ENCODE data around the gene FOXP2. TPM values are rescaled to one million over a fixed set of nuclear protein-coding genes. Genes with fewer than 3 reads are reported as not detected.
"Not testable (repeated sequence)": the region's sequence is repeated elsewhere in the genome, so short reads cannot be mapped to it uniquely, and the experiment has no call there.

The FOXP2 gene
- total RNA-seq, 1 donor from 2014 or later = 1.1 TPM

- H3K4me3 ChIP-seq = no peak overlapping the region
- H3K27ac ChIP-seq = no peak overlapping the region
- H3K4me1 ChIP-seq = no peaks in the 10 kb centered on the region
- H3F3A ChIP-seq (ENCODE audit: low read depth) = no peaks in the 10 kb centered on the region
- Mint-ChIP-seq H3K4me1 (no peaks in the 10 kb centered on the region), H3K27ac (no peak overlapping the region), H3K36me3 (no peaks in the 10 kb centered on the region), H3K9me3 (no peaks in the 10 kb centered on the region), H3K4me3 (no peak overlapping the region), H3K27me3 (ENCODE audit: insufficient read depth, low read depth) (peaks cover 3% of the 10 kb centered on the region)
- no peak overlapping the region for H3K4me2 ChIP-seq
- no peaks in the 10 kb centered on the region for H4K20me1 ChIP-seq (ENCODE audit: low read depth)
- no peaks in the 10 kb centered on the region for H3K36me3 ChIP-seq
- no peak overlapping the region for H2AFZ ChIP-seq (replicated peaks)
- TF ChIP-seq EZH2phosphoT487 (IDR thresholded peaks at IDR 0.05) (no peak), CTCF (IDR thresholded peaks at IDR 0.05) (no peak), EZH2 (IDR thresholded peaks at IDR 0.05) (no peak)
- no peak for DNase-seq (ENCODE audit: low spot score)
- H3K79me2 ChIP-seq (ENCODE audit: low read depth) = no peaks in the 10 kb centered on the region
- no peak overlapping the region for H3K9ac ChIP-seq
- no peaks in the 10 kb centered on the region for H3K27me3 ChIP-seq
- no peaks in the 10 kb centered on the region for H3K9me3 ChIP-seq (ENCODE audit: low read depth)
Observed at GRCh38 chr7:114569220-114569619, 154.6 kb downstream of the FOXP2 start.

- Histone ChIP-seq H3K4me2 (no peak overlapping the region), H2AFZ (replicated peaks) (no peak overlapping the region), H3K9me3 (ENCODE audit: low read depth) (no peaks in the 10 kb centered on the region), H3K79me2 (ENCODE audit: low read depth) (no peaks in the 10 kb centered on the region), H3K9ac (no peak overlapping the region), H3F3A (ENCODE audit: low read depth) (no peaks in the 10 kb centered on the region), H3K27ac (no peak overlapping the region), H4K20me1 (ENCODE audit: low read depth) (no peaks in the 10 kb centered on the region), H3K36me3 (no peaks in the 10 kb centered on the region), H3K4me3 (no peak overlapping the region), H3K4me1 (no peaks in the 10 kb centered on the region), H3K27me3 (no peaks in the 10 kb centered on the region)
- H3K36me3 Mint-ChIP-seq = no peaks in the 10 kb centered on the region
- H3K27ac Mint-ChIP-seq = no peak overlapping the region
- no peaks in the 10 kb centered on the region for H3K9me3 Mint-ChIP-seq
- peaks cover 3% of the 10 kb centered on the region for H3K27me3 Mint-ChIP-seq (ENCODE audit: insufficient read depth, low read depth)
- TF ChIP-seq CTCF (IDR thresholded peaks at IDR 0.05) (no peak), EZH2phosphoT487 (IDR thresholded peaks at IDR 0.05) (no peak), EZH2 (IDR thresholded peaks at IDR 0.05) (no peak)
- no peak overlapping the region for H3K4me3 Mint-ChIP-seq
- H3K4me1 Mint-ChIP-seq = no peaks in the 10 kb centered on the region
- no peak for DNase-seq (ENCODE audit: low spot score)
Observed at GRCh38 chr7:114574384-114574783, 159.8 kb downstream of the FOXP2 start.

GRCh38 chr7:114575098-114575497 is 160.5 kb downstream of the FOXP2 start:
- TF ChIP-seq EZH2 (IDR thresholded peaks at IDR 0.05) (no peak), CTCF (IDR thresholded peaks at IDR 0.05) (no peak)
- no peaks in the 10 kb centered on the region for H3K4me1 Mint-ChIP-seq
- no peaks in the 10 kb centered on the region for H3K9me3 ChIP-seq (ENCODE audit: low read depth)

GRCh38 chr7:114580963-114581362 is 166.3 kb downstream of the FOXP2 start:
- H3K9me3 Mint-ChIP-seq; H3K36me3 ChIP-seq; H3K27ac ChIP-seq; H3K36me3 Mint-ChIP-seq; H3K27me3 ChIP-seq; H3K9ac ChIP-seq; H3K4me3 ChIP-seq; H3K4me1 ChIP-seq; H3K4me2 ChIP-seq; H4K20me1 ChIP-seq (ENCODE audit: low read depth); H3F3A ChIP-seq (ENCODE audit: low read depth); H3K4me1 Mint-ChIP-seq; H3K79me2 ChIP-seq (ENCODE audit: low read depth); DNase-seq (ENCODE audit: low spot score); H2AFZ ChIP-seq (replicated peaks); H3K27ac Mint-ChIP-seq; H3K27me3 Mint-ChIP-seq (ENCODE audit: insufficient read depth, low read depth); H3K9me3 ChIP-seq (ENCODE audit: low read depth); H3K4me3 Mint-ChIP-seq: not testable (repeated sequence)

More at GRCh38 chr7:114575098-114575497, 160.5 kb downstream of the FOXP2 start:
- no peak overlapping the region for H3K4me3 Mint-ChIP-seq
- Histone ChIP-seq H3K27me3 (no peaks in the 10 kb centered on the region), H3K4me3 (no peak overlapping the region), H3K9ac (no peak overlapping the region), H3F3A (ENCODE audit: low read depth) (no peaks in the 10 kb centered on the region), H3K79me2 (ENCODE audit: low read depth) (no peaks in the 10 kb centered on the region), H2AFZ (replicated peaks) (no peak overlapping the region), H3K4me1 (no peaks in the 10 kb centered on the region), H3K36me3 (no peaks in the 10 kb centered on the region), H3K4me2 (no peak overlapping the region), H3K27ac (no peak overlapping the region), H4K20me1 (ENCODE audit: low read depth) (no peaks in the 10 kb centered on the region)
- no peaks in the 10 kb centered on the region for H3K36me3 Mint-ChIP-seq
- DNase-seq (ENCODE audit: low spot score) = no peak
- H3K9me3 Mint-ChIP-seq = no peaks in the 10 kb centered on the region
- H3K27me3 Mint-ChIP-seq (ENCODE audit: insufficient read depth, low read depth) = peaks cover 3% of the 10 kb centered on the region
- H3K27ac Mint-ChIP-seq = no peak overlapping the region
